ENCODE measurements around the gene RAB5A. TPM values are rescaled to one million over a fixed set of nuclear protein-coding genes. Genes with fewer than 3 reads are reported as not detected.

The RAB5A gene
- total RNA-seq, 2 donors from 2014 or later = 40.4 to 87.1 TPM

DNA sequence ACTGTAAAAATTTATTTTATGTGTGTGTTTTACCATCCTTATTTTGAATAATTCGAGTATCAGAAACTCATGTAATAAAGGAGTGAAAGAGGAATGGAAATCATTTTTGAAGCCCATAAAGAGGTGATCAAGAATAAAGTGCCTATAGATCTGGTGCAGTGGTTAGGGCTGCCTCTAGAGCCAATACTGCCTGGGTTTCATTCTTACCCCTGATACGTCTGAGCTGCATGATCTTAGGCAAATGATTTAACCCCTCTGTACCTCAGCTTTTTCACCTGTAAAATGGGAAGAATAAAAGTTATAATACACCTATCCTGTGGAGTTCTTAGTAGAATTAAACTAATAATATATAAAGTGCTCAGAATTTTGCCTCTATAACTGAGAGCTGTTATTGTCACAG, 43.2 kb upstream of the RAB5A start:
- H3K27ac ChIP-seq = no peak overlapping the region
- no peaks in the 10 kb centered on the region for H3K9me3 ChIP-seq
- TF ChIP-seq, protein P1, sequence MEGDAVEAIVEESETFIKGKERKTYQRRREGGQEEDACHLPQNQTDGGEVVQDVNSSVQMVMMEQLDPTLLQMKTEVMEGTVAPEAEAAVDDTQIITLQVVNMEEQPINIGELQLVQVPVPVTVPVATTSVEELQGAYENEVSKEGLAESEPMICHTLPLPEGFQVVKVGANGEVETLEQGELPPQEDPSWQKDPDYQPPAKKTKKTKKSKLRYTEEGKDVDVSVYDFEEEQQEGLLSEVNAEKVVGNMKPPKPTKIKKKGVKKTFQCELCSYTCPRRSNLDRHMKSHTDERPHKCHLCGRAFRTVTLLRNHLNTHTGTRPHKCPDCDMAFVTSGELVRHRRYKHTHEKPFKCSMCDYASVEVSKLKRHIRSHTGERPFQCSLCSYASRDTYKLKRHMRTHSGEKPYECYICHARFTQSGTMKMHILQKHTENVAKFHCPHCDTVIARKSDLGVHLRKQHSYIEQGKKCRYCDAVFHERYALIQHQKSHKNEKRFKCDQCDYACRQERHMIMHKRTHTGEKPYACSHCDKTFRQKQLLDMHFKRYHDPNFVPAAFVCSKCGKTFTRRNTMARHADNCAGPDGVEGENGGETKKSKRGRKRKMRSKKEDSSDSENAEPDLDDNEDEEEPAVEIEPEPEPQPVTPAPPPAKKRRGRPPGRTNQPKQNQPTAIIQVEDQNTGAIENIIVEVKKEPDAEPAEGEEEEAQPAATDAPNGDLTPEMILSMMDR (IDR thresholded peaks at IDR 0.05) = no peak
- intact Hi-C loops (cut with DNase I) = no loop called here
- H3K9ac ChIP-seq (ENCODE audit: low read depth in 2 of 2, low read length in 2 of 2) = no peak overlapping the region
- no peak overlapping the region for H3K4me3 ChIP-seq
- no peak for DNase-seq
- H3K4me1 ChIP-seq = no peaks in the 10 kb centered on the region
- H3K36me3 ChIP-seq = no peaks in the 10 kb centered on the region
- no peaks in the 10 kb centered on the region for H3K27me3 ChIP-seq

DNA sequence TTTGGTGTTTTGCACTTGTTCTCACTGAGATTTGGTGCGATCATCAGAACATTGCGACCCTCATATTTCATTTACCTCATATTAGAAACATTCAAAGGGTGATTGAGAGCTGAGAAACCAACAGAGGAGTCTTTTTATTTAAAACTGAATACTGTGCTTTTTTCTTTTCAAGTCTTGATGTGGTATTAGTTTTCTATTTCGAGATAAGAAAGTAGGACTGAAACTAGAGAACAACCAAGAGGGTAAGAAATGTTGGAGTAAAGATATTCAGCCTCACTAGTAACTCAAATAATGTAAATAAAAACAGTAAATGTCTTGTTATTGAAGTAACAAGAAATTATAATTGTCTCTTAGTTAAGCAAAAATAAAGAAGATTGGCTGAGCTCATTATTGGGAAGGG, 39.4 kb upstream of the RAB5A start:
- no peak overlapping the region for H3K9ac ChIP-seq (ENCODE audit: low read depth in 2 of 2, low read length in 2 of 2)
- no peaks in the 10 kb centered on the region for H3K36me3 ChIP-seq
- no peak overlapping the region for H3K4me3 ChIP-seq
- no peak overlapping the region for H3K27ac ChIP-seq
- H3K27me3 ChIP-seq = no peaks in the 10 kb centered on the region
- no peak for DNase-seq
- intact Hi-C loops (cut with DNase I) = no loop called here
- H3K9me3 ChIP-seq = no peaks in the 10 kb centered on the region
- no peaks in the 10 kb centered on the region for H3K4me1 ChIP-seq
- TF ChIP-seq, protein P1 (IDR thresholded peaks at IDR 0.05) = no peak

DNA sequence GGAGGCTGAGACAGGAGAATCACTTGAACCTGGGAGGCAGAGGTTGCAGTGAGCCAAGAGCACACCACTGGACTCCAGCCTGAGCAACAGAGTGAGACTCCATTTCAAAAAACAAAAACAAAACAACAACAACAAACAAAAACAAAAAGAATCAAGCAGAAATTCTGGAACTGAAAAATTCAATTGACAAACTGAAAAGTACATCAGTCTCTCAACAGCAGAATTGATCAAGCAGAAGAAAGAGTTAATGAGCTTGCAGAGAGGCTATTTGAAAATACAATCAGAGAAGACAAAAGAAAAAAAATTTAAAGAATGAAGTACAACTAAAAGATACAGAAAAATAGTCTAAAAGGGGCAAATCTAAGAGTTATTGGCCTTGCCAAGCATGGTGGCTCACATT, 35.4 kb upstream of the RAB5A start:
- Histone ChIP-seq H3K4me3 (no peak overlapping the region), H3K9ac (ENCODE audit: low read depth in 2 of 2, low read length in 2 of 2) (no peak overlapping the region), H3K4me1 (no peaks in the 10 kb centered on the region), H3K27me3 (no peaks in the 10 kb centered on the region), H3K36me3 (no peaks in the 10 kb centered on the region), H3K9me3 (no peaks in the 10 kb centered on the region), H3K27ac (no peak overlapping the region)
- intact Hi-C loops (cut with DNase I) = no loop called here
- DNase-seq = no peak
- TF ChIP-seq, protein P1 (IDR thresholded peaks at IDR 0.05) = no peak

DNA sequence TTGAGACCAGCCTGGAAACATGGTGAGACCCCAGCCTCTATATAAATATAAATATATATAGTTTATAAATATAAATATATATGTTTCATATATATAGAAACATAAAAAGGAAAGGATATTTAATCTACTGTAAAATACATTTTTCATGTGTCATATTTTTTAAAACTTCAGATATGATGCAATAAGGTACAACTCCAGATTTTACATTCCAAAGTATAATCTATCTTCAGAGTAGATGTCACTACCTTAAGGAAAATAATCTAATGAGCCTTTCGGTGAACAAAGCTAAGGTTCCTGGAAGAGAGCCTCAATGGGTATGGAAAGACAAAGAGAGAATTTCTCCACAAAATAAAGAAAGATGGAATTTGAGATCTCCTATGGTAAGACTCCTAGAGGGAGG, 29.7 kb upstream of the RAB5A start:
- Histone ChIP-seq H3K27me3 (no peaks in the 10 kb centered on the region), H3K27ac (no peak overlapping the region), H3K9ac (ENCODE audit: low read depth in 2 of 2, low read length in 2 of 2) (no peak overlapping the region), H3K4me3 (no peak overlapping the region), H3K4me1 (no peaks in the 10 kb centered on the region), H3K36me3 (no peaks in the 10 kb centered on the region), H3K9me3 (no peaks in the 10 kb centered on the region)
- TF ChIP-seq, protein P1 (IDR thresholded peaks at IDR 0.05) = no peak
- no peak for DNase-seq
- intact Hi-C loops (cut with DNase I) = no loop called here

DNA sequence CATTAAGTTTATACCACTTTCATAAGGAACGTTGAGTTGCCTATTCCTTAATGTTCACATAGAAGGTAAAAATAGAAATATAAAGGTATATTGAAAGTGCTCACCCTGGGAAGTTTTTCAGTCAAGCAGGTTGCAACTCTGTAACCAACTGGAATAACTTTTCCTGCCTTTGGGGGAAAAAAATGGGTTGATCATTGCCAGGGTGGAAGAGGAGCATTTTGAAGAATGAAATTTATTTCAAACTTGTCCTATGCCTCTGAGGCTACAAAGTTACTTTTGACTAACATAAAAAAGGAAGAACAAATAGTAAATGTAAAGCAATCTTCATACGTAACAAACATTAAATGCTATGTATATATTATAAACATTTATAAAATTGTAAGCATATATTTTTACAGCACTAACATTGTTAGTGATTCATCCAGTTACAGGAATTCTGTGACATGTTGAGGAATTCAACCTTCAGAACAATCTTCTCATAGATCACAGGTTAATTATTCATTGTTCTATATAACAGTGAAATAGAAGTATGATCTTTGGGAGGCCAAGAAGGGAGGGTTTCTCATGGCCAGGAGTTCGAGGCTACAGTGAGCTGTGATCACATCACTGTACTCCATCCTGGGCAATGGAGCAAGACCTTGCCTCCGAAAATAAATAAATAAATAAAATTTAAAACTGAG, 26.4 kb upstream of the RAB5A start:
- intact Hi-C loops (cut with DNase I) = no loop called here
- Histone ChIP-seq H3K27me3 (no peaks in the 10 kb centered on the region), H3K27ac (no peak overlapping the region), H3K9ac (ENCODE audit: low read depth in 2 of 2, low read length in 2 of 2) (no peak overlapping the region), H3K36me3 (no peaks in the 10 kb centered on the region), H3K4me1 (no peaks in the 10 kb centered on the region), H3K9me3 (no peaks in the 10 kb centered on the region), H3K4me3 (no peak overlapping the region)
- TF ChIP-seq, protein P1 (IDR thresholded peaks at IDR 0.05) = no peak
- no peak for DNase-seq
